NCI-H460 (cell line): ENCODE results near the gene CLEC2L. TPM values are rescaled to one million over a fixed set of nuclear protein-coding genes. Genes with fewer than 3 reads are reported as not detected.

Experiments used
- DNase-seq: peaks from one replicate; pipeline ENCODE4 v3.0.0-alpha.2; 2016; ENCODE audit warnings: low read depth; ENCODE audit errors: extremely low read depth
- total RNA-seq: library from RNA; depleted of rRNA; stranded (reverse); fragments of >200 nt; shearing (Covaris generic); gene quantifications from 2 replicates; pipeline ENCODE4 v1.2.3, GENCODE V29; 2014

Gene CLEC2L
- total RNA-seq, 1 experiment from 2014 or later = not detected

- no peak for DNase-seq
Measured at GRCh38 chr7:139572704-139573385, 49.4 kb downstream of the CLEC2L start.

DNA sequence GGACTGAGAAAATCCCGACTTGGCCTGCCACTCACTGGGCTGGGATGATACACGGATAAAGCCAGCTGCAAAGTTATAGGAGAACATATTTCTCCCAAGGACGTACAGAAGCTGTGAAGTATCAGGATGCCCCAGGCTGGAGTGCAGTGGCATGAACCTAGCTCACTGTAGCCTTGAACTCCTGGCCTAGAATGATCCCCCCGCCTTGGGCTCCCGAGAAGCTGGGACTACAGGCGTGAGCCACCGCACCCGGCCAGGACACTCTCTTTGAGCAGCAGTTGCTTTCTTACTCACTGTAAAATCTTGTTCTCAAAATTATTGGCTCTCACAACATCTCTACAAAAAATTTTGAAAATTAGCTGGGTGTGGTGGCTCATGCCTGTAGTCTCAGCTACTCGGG, 50.4 kb downstream of the CLEC2L start:
- DNase-seq = no peak

GRCh38 chr7:139574618-139575337, 51.3 kb downstream of the CLEC2L start:
- DNase-seq = no peak

DNA sequence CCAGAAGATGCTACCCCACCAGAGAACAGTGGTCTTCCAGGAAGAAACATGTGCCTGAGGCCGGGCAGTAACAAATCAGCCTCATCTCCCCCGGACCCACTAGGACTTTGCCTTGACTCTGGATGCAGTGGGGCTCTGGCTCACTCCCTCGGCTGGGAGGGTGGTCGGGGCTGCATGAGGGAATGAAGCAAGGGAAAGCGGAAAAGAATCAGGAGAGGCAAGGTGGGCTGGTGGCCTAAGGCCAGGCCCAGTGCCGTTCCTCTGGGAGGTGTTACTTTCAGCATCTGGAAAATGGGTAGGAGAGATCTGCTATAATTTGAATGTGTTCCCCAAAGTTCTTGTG, 51.8 kb downstream of the CLEC2L start:
- no peak for DNase-seq

DNA sequence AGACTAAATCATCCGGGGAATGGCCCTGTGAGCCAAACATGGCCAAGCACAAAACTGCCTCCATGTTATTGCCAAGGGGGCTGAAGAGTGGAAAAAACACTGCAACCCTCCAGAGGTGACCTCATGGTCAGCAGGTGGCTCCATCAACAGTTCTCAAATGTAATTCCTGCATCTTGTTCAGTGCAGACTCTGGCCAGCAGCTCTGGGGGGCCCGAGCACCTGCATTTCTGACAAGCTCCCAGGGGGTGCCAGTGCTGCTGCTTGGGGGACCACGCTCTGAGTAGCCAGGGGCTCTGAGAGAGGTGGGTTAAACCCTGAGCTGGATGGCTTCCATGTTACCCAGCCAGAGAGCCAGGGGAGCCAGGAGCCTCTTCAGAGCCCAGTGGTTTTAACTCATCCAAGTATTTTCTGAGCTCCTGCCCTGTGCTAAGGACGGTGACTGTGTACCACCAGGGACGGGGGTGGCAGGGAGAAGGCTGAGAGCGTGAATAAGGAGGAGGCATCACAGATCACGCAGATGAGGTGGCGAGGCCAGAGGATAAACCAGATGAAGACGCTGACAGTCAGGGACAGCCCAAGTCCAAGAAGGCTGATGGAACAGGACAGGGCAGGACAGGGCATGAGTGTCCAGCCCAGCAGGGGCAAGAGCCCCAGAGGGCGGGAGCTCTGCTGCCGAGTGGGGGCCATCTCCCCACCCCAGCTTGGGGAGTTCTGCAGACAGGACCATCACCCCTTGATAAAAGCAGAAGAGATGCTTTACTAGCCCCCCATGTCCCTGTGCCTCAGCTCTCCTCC, 52.9 kb downstream of the CLEC2L start:
- DNase-seq = no peak

- DNase-seq = no peak
Measured at GRCh38 chr7:139580435-139580834, 57.0 kb downstream of the CLEC2L start.

DNA sequence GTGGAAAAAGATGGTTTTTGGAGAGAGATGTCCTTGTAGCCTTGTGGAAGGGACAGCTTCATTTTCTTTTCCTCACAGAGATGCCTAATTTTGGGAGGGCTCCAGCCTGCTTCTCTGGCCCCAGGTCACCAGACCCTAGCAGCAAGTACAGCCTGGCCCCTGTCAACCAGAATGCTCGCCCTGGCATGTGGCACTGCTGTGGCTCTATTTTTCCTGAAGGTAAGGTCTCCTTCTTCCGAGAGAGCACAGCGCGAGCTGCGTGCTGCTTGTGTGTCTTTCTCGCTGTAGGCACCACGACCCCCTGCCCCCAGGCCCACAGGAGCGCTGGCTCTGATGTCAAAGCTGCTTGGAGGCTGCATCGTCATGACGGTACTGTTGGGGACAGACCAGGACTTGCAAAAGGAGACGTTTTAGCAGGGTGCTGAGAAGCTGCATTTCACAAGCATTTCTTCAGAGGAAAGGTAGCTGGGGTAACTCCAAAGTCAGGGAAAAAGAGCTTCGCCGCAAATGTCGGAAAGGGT, 58.7 kb downstream of the CLEC2L start:
- DNase-seq = no peak

DNA sequence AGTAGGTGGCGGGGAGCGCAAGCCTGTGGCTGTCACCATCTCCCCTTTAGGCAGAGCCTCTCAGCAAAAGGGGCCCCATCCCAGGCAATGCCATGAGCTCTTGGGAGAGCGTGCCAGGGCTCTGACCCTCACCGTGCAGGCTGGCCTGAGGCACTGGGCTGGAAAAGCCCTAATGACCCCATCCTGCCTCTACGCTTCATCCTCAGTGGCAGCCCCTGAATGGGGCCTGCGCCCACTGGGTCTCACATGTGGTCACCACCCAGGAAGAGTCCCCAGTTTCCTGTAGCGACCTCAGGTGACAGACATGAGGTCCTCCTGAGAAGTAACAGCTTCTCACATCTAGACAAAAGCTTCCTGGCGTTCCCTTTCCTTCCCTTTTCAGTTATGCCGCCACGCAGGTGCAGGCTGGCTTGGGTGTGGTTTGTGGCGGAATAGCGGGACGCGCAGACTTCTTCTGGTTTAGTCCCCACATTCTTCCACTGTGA, 59.2 kb downstream of the CLEC2L start:
- no peak for DNase-seq

DNA sequence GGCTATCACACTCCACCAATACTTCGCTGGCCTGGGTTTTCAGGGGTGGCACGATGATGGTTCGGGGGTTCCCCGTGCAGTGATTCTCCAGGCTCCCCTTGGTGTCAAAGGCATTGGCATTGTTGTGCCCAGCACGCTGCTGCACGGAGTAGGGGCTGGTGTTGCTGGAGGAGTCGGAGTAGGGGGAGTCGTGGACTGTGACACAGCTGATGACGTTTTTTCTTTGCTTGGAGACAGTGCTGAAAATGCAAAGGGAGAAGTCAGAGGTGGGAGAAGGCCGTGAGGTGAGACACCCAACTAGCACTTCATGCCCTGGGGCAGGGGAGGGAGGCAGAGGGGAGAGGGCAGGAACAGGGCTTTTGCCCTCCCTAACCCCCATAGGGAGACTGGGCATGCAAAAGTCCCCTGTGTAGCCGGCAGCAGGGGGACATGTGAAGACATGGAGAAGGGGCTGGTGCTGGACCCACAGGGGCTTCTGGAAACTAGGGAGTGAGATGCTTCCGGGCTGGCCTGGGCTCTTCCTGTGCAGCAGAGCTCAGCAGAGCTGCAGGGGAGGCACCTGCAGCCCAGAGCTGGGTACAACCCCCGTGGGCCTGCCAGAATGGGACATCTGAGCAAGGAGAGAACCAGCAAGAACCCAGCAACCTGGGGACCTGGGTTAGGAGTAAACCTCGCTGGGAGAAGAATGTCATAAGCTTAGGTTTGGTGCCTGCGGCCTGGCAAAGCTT, 60.5 kb downstream of the CLEC2L start:
- DNase-seq = no peak

GRCh38 chr7:139585042-139585441, 61.6 kb downstream of the CLEC2L start:
- no peak for DNase-seq

GRCh38 chr7:139586286-139586685, 62.8 kb downstream of the CLEC2L start:
- no peak for DNase-seq

DNA sequence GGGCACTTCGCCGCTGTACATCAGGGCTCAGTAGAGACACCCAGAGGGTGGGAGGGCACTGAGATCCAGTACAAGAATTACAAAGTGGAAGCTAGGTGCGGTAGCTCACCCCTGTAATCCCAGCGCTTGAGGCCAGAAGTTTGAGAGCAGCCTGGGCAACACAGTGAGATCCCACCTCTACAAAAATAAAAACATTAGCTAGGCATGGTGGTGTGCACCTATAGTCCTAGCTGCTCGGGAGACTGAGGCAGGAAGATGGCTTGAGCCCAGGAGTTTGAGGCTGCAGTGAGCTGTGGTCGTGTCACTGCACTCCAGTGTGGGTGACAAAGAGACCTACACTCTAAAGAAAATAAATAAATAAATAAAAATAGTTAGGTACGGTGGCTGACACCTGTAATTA, 64.0 kb downstream of the CLEC2L start:
- DNase-seq = no peak

DNA sequence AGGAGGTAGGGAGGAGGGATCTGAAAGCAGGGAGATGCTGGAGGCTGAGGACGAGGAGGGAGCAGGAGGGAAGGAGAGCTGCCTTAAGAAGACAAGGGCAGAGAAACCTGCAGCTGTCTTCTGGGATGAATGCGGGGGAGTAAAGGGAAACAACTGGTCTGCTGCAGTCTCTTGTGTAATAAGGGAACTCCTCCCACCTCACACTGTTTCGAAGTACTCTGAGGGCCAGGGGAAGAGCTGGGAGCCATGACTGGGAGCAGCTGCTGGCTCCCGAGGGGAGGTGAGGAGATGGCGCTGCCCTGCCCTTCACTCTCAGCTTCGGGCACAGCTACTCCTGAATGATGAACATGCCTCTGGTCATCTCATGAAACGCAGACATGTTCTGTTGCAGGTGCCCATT, 65.1 kb downstream of the CLEC2L start:
- no peak for DNase-seq

DNA sequence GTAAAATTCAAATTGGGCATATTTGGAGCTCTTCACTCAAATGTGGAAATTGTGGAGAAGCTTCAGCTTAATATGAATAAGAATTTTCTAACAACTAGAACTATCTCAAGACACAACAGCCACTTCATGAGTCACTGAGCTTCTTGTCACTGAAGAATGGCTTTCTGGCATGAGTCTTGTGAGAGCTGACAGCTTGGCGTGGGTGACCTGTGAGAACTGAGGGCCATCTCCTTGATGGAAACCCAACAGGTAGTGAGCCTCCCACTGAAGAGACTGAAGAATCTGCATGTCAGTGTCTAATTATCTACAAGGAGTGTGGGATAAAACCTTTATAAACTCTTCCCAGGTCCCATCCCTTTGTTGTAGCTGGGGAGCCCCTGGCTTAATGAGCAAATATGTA, 66.0 kb downstream of the CLEC2L start:
- DNase-seq = no peak

- DNase-seq = no peak
Measured at GRCh38 chr7:139591550-139592195, 68.2 kb downstream of the CLEC2L start.

DNA sequence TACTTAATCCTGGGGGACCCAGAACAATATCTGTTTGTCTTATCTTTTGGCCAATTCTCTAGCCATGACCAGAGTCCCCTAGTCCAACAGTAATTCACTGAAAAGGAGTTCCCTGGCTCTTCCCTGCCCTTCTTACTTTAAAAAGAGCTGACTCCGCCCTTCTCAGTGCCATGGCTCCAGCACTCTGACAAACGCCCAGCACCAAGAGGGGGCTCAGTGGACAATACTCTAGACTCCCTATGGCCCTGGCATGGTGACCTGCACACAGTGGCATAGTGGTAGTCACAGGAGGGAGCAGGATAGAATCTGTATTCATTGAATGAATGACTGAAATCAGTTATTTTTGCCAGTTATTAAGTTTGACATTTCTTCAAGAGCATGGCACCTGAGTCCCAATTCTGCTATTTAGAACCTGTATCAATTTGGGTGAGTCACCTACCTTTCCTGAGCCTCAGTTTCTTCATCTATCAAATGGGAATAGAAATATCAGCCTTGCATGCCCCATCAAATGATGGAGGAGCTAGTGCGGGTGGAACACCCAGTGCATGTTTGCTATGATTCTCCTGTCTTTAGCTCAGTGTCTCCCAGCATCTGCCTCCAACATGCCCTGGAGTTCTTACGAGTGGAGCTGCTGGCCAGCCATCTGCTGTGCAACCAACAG, 69.4 kb downstream of the CLEC2L start:
- DNase-seq = no peak

GRCh38 chr7:139594090-139594489, 70.6 kb downstream of the CLEC2L start:
- no peak for DNase-seq
